K562 (cell line): Measurements from ENCODE around the gene HELT. TPM values are rescaled to one million over a fixed set of nuclear protein-coding genes. Genes with fewer than 3 reads are reported as not detected.

Experiments
- ATAC-seq: fragments of 200-7000 bp; cut with Tn5 transposase; 3 replicates; pipeline ENCODE4 v1.9.1; 2020; ENCODE audit warnings: moderate library complexity
- BruUV-seq: library from RNA; stranded (reverse); fragments of 400-500 nt; replicated peaks from 2 replicates; lab custom pipeline; 2021; lab: Mats Ljungman, UMichigan
- CTCF ChIA-PET: fragments of 300-600 bp; formaldehyde crosslinking; extraction: SDS; loops from one replicate; lab custom pipeline; 2021; ENCODE audit warnings: low intra/inter-chr PET ratio; lab: Yijun Ruan, JAX
- POLR2A ChIA-PET: fragments of 300-600, 350-650 bp; sonication (Branson Sonifier 250); formaldehyde crosslinking; extraction: SDS; loops from one replicate; lab custom pipeline; 2021; ENCODE audit warnings: antibody characterized with exemption, inconsistent platforms; lab: Yijun Ruan, JAX
- DNase-seq, 4 experiments: peaks; one replicate each; pipeline versions ENCODE4 v3.0.0 to v3.0.0-alpha.2; 2011 to 2018; ENCODE audit warnings: low spot score in 3 of 4, mixed read lengths in 3 of 4; ENCODE audit errors: extremely low read depth in 1 of 4
- FAIRE-seq: peaks from 2 replicates; lab custom pipeline; 2011; peaks lifted over from hg19 to GRCh38; lab: Jason Lieb, UNC
- H2AFZ ChIP-seq: 2 replicates; pipeline ENCODE4 v1.6.0; 2011; ENCODE audit warnings: low read depth, low read length, control low read depth, inconsistent platforms
- H3K27ac ChIP-seq: fragments of 200-600 bp; 3 replicates; pipeline ENCODE4 v1.8.0; 2011; ENCODE audit warnings: low read depth, mild to moderate bottlenecking, control low read depth, inconsistent platforms, low read length, moderate library complexity, mixed read lengths; ENCODE audit errors: extremely low read depth
- H3K27me3 ChIP-seq, 2 experiments: fragments of 300-600 bp in 1 of 2; 2 replicates in 1 of 2; 3 replicates in 1 of 2; pipeline versions ENCODE4 v1.6.0 to v1.8.0; 2011; ENCODE audit warnings: inconsistent platforms in 2 of 2, low read length in 2 of 2, mild to moderate bottlenecking in 1 of 2, mixed read lengths in 1 of 2, moderate library complexity in 1 of 2; ENCODE audit not compliant: control insufficient read depth in 2 of 2, insufficient read depth in 2 of 2
- H3K36me3 ChIP-seq: fragments of 300-600 bp; 3 replicates; pipeline ENCODE4 v1.8.0; 2011; ENCODE audit warnings: mild to moderate bottlenecking, low read length, inconsistent platforms; ENCODE audit not compliant: control insufficient read depth, insufficient read depth
- H3K4me1 ChIP-seq, 2 experiments: fragments of 200-600 bp in 1 of 2; replicated peaks in 1 of 2; 2 replicates in 1 of 2; 3 replicates in 1 of 2; pipeline versions ENCODE4 v1.5.1 to v1.8.0; 2011; ENCODE audit warnings: inconsistent platforms in 2 of 2, low read length in 2 of 2, mild to moderate bottlenecking in 1 of 2, mixed read lengths in 1 of 2, moderate library complexity in 1 of 2; ENCODE audit not compliant: control insufficient read depth in 2 of 2, insufficient read depth in 2 of 2
- H3K4me2 ChIP-seq: 2 replicates; pipeline ENCODE4 v1.6.1; 2011; ENCODE audit warnings: low read length, control low read depth, inconsistent platforms, mixed read lengths; ENCODE audit not compliant: insufficient read depth
- H3K4me3 ChIP-seq: fragments of 200-600 bp; sonication (generic), shearing (Covaris generic); 2 replicates; pipeline ENCODE4 v1.5.1; 2016; ENCODE audit warnings: control low read depth, inconsistent platforms
- H3K79me2 ChIP-seq: fragments of 200-600 bp; 3 replicates; pipeline ENCODE4 v1.8.0; 2011; ENCODE audit warnings: low read length, inconsistent platforms; ENCODE audit not compliant: control insufficient read depth, insufficient read depth
- H3K9ac ChIP-seq, 2 experiments: 2 replicates each; pipeline versions ENCODE4 v1.6.0 to v1.6.1; 2011; ENCODE audit warnings: low read depth in 2 of 2, low read length in 2 of 2, control low read depth in 1 of 2, inconsistent platforms in 1 of 2, mild to moderate bottlenecking in 1 of 2, mixed read lengths in 1 of 2; ENCODE audit not compliant: insufficient read depth in 1 of 2
- H3K9me1 ChIP-seq: one replicate; pipeline ENCODE4 v1.6.0; 2011; ENCODE audit warnings: inconsistent platforms, mild to moderate bottlenecking, low read length, moderate library complexity; ENCODE audit not compliant: control insufficient read depth, insufficient read depth
- H3K9me3 ChIP-seq: replicated peaks from 2 replicates; pipeline ENCODE4 v1.5.1; 2011; ENCODE audit warnings: low read depth, low read length, inconsistent platforms; ENCODE audit not compliant: control insufficient read depth, insufficient read depth
- H4K20me1 ChIP-seq: replicated peaks from 2 replicates; pipeline ENCODE4 v1.6.1; 2011; ENCODE audit warnings: low read length, inconsistent platforms, mixed read lengths; ENCODE audit not compliant: control insufficient read depth, insufficient read depth
- CCAR2 ChIP-seq: fragments of 200-400 bp; formaldehyde crosslinking; IDR thresholded peaks from 2 replicates; pipeline ENCODE4 v1.6.1; 2017; ENCODE audit warnings: mild to moderate bottlenecking, low read depth, low read length
- EHMT2 ChIP-seq: fragments of 450-650 bp; IDR thresholded peaks from 2 replicates; pipeline ENCODE4 v1.6.1; 2018; ENCODE audit warnings: antibody characterized with exemption
- HDAC3 ChIP-seq: fragments of 450-650 bp; IDR thresholded peaks from 2 replicates; pipeline ENCODE4 v1.6.1; 2018; ENCODE audit warnings: borderline replicate concordance, mild to moderate bottlenecking, moderate library complexity; ENCODE audit not compliant: partially characterized antibody
- LEF1 ChIP-seq: fragments of 450-650 bp; IDR thresholded peaks from 2 replicates; pipeline ENCODE4 v1.6.1; 2016; ENCODE audit warnings: mild to moderate bottlenecking
- MEF2A ChIP-seq: IDR thresholded peaks from 2 replicates; pipeline ENCODE4 v1.6.1; 2011; ENCODE audit warnings: low read depth, mild to moderate bottlenecking, low read length, moderate library complexity; ENCODE audit not compliant: control insufficient read depth
- NFE2 ChIP-seq: IDR thresholded peaks from 2 replicates; pipeline ENCODE4 v1.6.1; 2014; ENCODE audit warnings: antibody characterized with exemption, low read depth
- RBM14 ChIP-seq: fragments of 200-400 bp; formaldehyde crosslinking; IDR thresholded peaks from 2 replicates; pipeline ENCODE4 v1.6.1; 2018; ENCODE audit warnings: low read depth, mild to moderate bottlenecking, low read length, moderate library complexity, borderline replicate concordance; ENCODE audit not compliant: insufficient read depth
- TCF15 ChIP-seq: fragments of 250-450 bp; sonication (Bioruptor Pico); IDR thresholded peaks from 2 replicates; pipeline ENCODE4 v1.8.0; 2022; ENCODE audit warnings: moderate library complexity, mild to moderate bottlenecking, inconsistent platforms
- ZC3H4 ChIP-seq: sonication (generic); formaldehyde crosslinking; IDR thresholded peaks from 2 replicates; pipeline ENCODE4 v1.9.0; 2021; ENCODE audit warnings: missing genetic modification reagents, borderline replicate concordance
- ZNF583 ChIP-seq: fragments of 250-450 bp; sonication (Bioruptor Pico); IDR thresholded peaks from 2 replicates; pipeline ENCODE4 v1.4.0; 2020
- WGBS: fragments of 100-300 bp; shearing (Covaris generic); methylation state at CpG from one replicate; pipeline ENCODE4 v1.1.6; 2016; ENCODE audit warnings: low coverage, mixed read lengths; ENCODE audit not compliant: insufficient coverage; ENCODE audit errors: missing lambda C conversion rate; 5-methylcytosine and 5-hydroxymethylcytosine counted together
- in situ Hi-C: fragments of 300-500 bp; cut with MboI; formaldehyde crosslinking; loops from 4 replicates; pipeline ENCODE4 v1.15.0; 2018; ENCODE audit warnings: inconsistent platforms, mixed read lengths
- intact Hi-C: fragments of 100-400 bp; cut with micrococcal nuclease; formaldehyde crosslinking; loops from 2 replicates; pipeline ENCODE4 v1.14.2; 2022
- polyA plus RNA-seq, 8 experiments: library from polyadenylated mRNA; depleted of rRNA in 4 of 8; stranded (reverse) in 5 of 8; unstranded in 3 of 8; fragments of >200 nt; fragmentation: Nextera tagmentation in 2 of 8; fragmentation: Illumina TruSeq in 1 of 8; extraction: Ambion mirVana in 2 of 8; extraction: Trizol in 1 of 8; gene quantifications; 2 replicates each; pipeline versions ENCODE4 v1.2.1 to v1.2.3, GENCODE V29; 2011 to 2014; ENCODE audit warnings: inconsistent platforms in 1 of 8, missing spikeins in 1 of 8
- total RNA-seq, 7 experiments: library from RNA; depleted of rRNA in 6 of 7; stranded (reverse); fragments of >200 nt in 6 of 7; fragmentation: Illumina TruSeq in 2 of 7; extraction: Trizol in 2 of 7; gene quantifications; 2 replicates each; pipeline versions ENCODE4 v1.2.1 to v1.2.3, GENCODE V29; 2011 to 2021; ENCODE audit warnings: low replicate concordance in 1 of 7
- TF ChIP-seq, protein P1 (sequence below): fragments of 200-800 bp; sonication (Bioruptor generic); IDR thresholded peaks from 2 replicates; pipeline ENCODE4 v1.6.1; 2016; ENCODE audit warnings: missing genetic modification characterization, missing compliant biosample characterization

Gene HELT
- total and polyA plus RNA-seq, 9 of the 15 experiments (the other 6 are each of a cell fraction or from before 2014, with no cell fraction given): not detected

- TF ChIP-seq MEF2A: no peak
- TF ChIP-seq, all 486 proteins: peak for 0
- Histone ChIP-seq H3K27ac (no peak overlapping the region), H3K27me3 (peaks cover 0 to 28% of the 10 kb centered on the region in 2 experiments; a peak in 3 of 5 replicates), H3K4me2 (no peak overlapping the region), H3K9me3 (no peaks in the 10 kb centered on the region), H2AFZ (no peak overlapping the region), H3K9ac (no peak overlapping the region), H3K9me1 (no peaks in the 10 kb centered on the region), H3K36me3 (no peaks in the 10 kb centered on the region), H3K79me2 (no peaks in the 10 kb centered on the region), H3K4me1 (no peaks in the 10 kb centered on the region), H4K20me1 (no peaks in the 10 kb centered on the region), H3K4me3 (no peak overlapping the region)
- ChIA-PET CTCF (no interaction called here), POLR2A (no interaction called here)
- no TSS peak for BruUV-seq
- intact Hi-C loops (no loop called here), in situ Hi-C loops (loop anchor here (10.0 kb wide), 1 partner anchor 225 kb away; no protein-coding TSS in a partner anchor)
- ATAC-seq (no peak), DNase-seq (no peak), FAIRE-seq (no peak)
- 0% methylated on average over 5 of the region's 5 CpGs for WGBS
Measured at GRCh38 chr4:184969610-184970009, 48.7 kb upstream of the HELT start.

GRCh38 chr4:184972991-184973390, 45.3 kb upstream of the HELT start:
- Histone ChIP-seq H3K9me1 (no peaks in the 10 kb centered on the region), H3K9me3 (no peaks in the 10 kb centered on the region), H3K9ac (no peak overlapping the region), H3K4me2 (no peak overlapping the region), H3K4me1 (no peaks in the 10 kb centered on the region), H3K27me3 (peaks cover 0 to 33% of the 10 kb centered on the region in 2 experiments; a peak in 4 of 5 replicates), H3K36me3 (no peaks in the 10 kb centered on the region), H2AFZ (no peak overlapping the region), H3K4me3 (no peak overlapping the region), H3K27ac (no peak overlapping the region), H4K20me1 (no peaks in the 10 kb centered on the region), H3K79me2 (no peaks in the 10 kb centered on the region)
- BruUV-seq: no TSS peak
- DNase-seq (no peak), ATAC-seq (no peak), FAIRE-seq (no peak)
- ChIA-PET CTCF (no interaction called here), POLR2A (no interaction called here)
- intact Hi-C loops: no loop called here
- in situ Hi-C loops: loop anchor here (10.0 kb wide), 1 partner anchor 228 kb away; no protein-coding TSS in a partner anchor
- 0% methylated on average over 6 of the region's 7 CpGs for WGBS
- TF ChIP-seq LEF1 (no peak), HDAC3 (no peak), RBM14 (no peak), CCAR2 (no peak), ZNF583 (no peak), NFE2 (no peak), ZC3H4 (no peak), EHMT2 (no peak), TCF15 (no peak)
- TF ChIP-seq, protein P1, sequence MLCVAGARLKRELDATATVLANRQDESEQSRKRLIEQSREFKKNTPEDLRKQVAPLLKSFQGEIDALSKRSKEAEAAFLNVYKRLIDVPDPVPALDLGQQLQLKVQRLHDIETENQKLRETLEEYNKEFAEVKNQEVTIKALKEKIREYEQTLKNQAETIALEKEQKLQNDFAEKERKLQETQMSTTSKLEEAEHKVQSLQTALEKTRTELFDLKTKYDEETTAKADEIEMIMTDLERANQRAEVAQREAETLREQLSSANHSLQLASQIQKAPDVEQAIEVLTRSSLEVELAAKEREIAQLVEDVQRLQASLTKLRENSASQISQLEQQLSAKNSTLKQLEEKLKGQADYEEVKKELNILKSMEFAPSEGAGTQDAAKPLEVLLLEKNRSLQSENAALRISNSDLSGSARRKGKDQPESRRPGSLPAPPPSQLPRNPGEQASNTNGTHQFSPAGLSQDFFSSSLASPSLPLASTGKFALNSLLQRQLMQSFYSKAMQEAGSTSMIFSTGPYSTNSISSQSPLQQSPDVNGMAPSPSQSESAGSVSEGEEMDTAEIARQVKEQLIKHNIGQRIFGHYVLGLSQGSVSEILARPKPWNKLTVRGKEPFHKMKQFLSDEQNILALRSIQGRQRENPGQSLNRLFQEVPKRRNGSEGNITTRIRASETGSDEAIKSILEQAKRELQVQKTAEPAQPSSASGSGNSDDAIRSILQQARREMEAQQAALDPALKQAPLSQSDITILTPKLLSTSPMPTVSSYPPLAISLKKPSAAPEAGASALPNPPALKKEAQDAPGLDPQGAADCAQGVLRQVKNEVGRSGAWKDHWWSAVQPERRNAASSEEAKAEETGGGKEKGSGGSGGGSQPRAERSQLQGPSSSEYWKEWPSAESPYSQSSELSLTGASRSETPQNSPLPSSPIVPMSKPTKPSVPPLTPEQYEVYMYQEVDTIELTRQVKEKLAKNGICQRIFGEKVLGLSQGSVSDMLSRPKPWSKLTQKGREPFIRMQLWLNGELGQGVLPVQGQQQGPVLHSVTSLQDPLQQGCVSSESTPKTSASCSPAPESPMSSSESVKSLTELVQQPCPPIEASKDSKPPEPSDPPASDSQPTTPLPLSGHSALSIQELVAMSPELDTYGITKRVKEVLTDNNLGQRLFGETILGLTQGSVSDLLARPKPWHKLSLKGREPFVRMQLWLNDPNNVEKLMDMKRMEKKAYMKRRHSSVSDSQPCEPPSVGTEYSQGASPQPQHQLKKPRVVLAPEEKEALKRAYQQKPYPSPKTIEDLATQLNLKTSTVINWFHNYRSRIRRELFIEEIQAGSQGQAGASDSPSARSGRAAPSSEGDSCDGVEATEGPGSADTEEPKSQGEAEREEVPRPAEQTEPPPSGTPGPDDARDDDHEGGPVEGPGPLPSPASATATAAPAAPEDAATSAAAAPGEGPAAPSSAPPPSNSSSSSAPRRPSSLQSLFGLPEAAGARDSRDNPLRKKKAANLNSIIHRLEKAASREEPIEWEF (CRISPR knock-in tag): no peak
